ENCODE results near the gene TP53AIP1.

DNA sequence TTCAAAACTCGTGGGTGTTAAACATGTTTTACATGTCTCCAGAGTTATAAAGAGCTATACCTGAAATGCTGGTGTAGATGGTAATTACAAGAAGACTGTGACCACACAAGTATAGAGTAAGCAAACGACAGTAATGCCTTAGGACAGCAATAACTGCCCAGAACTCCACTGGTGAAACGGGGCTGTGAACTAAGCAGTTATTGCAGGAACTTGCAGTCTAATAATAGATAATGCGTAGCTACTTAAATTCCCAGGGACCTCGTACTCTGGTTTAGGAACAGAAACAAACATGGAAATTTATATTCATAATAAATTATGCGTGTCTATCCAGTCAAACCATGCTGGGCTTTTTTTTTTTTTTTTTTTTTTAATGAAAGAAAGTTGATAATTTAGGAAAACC is 24.9 kb upstream of the TP53AIP1 start:
- TF ChIP-seq SUZ12 (IDR thresholded peaks at IDR 0.05; ENCODE audit: extremely low read depth, insufficient read depth, insufficient read length) (no peak), YY1 (IDR thresholded peaks at IDR 0.05; ENCODE audit: insufficient read depth, insufficient read length) (no peak)

All from NT2/D1 (cell line).